GM12874 (cell line): ENCODE results near the gene PCYOX1L.

ENCODE experiments used
- TF ChIP-seq, protein P1 (sequence below): IDR thresholded peaks from 2 replicates; pipeline ENCODE4 v1.5.1; 2011; ENCODE audit warnings: low read depth, mild to moderate bottlenecking, control low read depth, low read length, moderate library complexity; ENCODE audit not compliant: insufficient read depth

The PCYOX1L gene

DNA sequence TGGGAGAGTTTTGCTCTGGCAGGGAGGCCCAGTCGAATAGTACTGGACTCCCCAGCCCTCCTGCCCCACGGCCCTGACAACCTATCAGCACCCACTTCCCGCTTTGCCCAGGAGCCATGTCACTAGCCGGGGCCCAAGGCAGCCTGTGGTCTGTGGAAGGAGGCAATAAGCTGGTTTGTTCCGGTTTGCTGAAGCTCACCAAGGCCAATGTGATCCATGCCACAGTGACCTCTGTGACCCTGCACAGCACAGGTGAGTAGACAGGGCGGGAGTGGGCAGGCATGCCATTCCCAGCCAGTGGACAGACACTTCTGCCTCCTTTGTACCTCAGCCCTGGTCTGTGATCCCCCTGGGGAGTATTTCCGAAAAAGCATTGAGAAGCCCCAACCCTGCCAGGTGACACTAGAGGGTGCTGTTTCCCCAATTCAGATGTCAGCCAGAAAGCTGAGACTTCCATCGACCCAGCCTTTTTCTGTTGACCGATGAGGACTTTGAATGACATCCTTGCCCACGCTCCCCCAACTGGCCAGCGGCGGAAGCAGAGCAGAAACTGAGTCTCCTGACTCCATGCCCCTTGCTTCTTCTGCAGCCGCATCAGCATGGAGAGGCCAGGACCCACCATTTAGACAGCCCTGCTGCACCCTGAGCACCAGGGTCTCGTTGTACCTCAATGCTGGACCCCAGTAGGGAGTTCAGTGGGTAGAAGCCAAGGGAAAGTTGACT lies 9.6 kb downstream of the PCYOX1L start:
- TF ChIP-seq, protein P1, sequence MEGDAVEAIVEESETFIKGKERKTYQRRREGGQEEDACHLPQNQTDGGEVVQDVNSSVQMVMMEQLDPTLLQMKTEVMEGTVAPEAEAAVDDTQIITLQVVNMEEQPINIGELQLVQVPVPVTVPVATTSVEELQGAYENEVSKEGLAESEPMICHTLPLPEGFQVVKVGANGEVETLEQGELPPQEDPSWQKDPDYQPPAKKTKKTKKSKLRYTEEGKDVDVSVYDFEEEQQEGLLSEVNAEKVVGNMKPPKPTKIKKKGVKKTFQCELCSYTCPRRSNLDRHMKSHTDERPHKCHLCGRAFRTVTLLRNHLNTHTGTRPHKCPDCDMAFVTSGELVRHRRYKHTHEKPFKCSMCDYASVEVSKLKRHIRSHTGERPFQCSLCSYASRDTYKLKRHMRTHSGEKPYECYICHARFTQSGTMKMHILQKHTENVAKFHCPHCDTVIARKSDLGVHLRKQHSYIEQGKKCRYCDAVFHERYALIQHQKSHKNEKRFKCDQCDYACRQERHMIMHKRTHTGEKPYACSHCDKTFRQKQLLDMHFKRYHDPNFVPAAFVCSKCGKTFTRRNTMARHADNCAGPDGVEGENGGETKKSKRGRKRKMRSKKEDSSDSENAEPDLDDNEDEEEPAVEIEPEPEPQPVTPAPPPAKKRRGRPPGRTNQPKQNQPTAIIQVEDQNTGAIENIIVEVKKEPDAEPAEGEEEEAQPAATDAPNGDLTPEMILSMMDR = peak; percentile 84

DNA sequence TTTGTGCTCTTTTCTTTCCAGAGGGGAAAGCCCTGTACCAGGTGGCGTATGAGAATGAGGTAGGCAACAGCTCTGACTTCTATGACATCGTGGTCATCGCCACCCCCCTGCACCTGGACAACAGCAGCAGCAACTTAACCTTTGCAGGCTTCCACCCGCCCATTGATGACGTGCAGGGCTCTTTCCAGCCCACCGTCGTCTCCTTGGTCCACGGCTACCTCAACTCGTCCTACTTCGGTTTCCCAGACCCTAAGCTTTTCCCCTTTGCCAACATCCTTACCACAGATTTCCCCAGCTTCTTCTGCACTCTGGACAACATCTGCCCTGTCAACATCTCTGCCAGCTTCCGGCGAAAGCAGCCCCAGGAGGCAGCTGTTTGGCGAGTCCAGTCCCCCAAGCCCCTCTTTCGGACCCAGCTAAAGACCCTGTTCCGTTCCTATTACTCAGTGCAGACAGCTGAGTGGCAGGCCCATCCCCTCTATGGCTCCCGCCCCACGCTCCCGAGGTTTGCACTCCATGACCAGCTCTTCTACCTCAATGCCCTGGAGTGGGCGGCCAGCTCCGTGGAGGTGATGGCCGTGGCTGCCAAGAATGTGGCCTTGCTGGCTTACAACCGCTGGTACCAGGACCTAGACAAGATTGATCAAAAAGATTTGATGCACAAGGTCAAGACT lies 10.3 kb downstream of the PCYOX1L start:
- TF ChIP-seq, protein P1 = no peak

DNA sequence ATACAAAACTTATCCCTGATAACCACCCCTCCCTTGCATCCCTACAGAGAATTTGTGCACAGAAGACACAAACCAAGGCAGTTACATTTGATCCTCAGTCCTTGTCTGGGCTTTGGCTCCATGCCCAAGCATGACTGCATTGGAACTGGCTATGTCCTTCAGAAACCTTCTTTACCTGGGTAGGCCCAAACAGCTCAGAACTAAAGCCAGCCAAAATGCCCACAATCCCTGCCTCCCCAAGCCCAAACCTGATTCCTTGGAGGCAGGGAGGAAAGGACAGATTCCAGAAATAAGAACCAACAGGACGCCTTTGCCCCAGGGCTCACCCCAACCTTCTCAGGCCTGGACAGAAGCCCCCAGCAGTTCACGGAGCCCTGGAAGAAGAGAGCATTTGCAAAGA lies 13.0 kb downstream of the PCYOX1L start:
- TF ChIP-seq, protein P1 = no peak

DNA sequence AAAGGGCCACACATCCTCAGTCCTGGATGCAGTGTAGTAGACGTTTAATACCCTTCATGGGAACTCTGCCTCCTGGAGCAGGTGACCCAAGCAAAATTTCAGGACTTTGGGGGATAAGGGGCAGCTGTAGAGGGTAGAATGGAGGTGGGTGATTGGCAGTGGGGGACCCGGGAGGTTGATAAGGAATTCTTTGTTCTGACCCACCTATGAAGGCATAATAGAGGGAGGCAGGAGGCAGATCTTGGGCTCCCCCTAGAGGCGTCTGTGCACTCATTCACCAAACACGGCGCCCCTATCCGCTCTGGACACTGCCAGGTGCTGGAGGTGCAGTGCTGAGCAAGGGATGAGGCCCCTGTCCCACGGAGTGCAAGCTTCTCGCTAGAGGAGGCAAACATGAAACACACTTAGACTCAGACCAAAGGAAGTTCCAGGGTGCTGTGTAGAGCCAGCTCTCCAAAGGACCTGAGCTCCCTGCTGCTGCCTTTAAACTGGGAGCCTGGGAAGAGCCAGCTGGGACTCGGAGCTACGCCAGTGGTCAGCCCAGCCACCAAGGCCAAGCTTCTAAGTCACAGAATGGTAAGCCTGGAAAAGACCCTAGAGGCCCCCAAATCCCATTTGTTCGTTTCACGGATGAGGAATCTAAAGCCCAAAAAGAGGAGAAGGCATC lies 13.6 kb downstream of the PCYOX1L start:
- TF ChIP-seq, protein P1 = peak; percentile 91

DNA sequence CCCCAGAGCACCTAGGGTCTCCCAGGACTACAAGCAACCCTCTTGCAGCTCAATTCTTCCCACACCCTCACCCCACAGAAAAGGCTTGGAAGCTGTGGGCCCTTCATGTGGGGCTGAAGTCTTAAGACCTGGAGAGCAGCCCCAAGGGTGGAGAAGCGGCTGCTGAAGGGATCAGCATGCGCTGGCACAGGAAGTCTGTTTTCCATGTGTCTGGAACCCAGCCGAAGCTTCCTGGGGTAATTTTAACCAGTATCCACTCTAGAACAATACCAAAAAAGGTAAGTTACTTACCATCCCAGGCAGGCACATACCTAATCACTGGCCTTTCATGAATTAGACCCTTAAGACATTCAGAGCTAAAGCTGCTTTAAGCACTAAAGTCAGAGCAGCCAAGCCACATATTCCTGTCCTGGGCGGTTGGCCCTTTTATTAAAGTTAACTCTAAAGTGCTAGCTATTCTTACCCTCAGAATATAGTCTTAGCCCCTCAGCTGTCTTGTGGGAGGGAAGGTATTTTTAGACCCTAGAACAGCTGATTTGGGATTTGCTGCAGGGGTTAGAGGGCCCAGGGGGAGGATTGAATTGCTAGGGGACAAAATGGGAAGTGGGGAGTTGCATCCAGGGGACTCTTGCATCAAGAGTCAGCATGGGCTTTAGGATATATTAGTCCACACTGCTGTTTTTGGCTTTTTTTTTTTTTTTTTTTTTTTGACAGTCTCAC lies 14.4 kb downstream of the PCYOX1L start:
- TF ChIP-seq, protein P1 = no peak

DNA sequence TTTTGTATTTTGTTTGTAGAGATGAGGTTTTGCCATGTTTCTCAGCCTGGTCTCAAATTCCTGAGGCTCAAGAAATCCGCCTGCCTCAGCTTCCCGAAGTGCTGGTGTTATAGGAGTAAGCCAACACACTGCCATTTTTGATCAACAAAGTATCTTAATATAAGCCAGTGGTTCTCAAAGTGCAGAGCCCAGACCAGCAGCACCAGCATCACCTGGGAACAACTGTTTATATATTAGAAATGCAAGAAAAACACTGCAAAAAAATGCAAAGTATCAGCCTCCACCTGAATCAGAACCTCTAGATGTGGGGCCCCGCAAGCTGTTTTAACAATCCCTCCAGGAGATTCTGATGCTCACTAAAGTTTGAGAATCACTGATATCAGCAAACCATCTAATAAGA lies 15.1 kb downstream of the PCYOX1L start:
- TF ChIP-seq, protein P1 = no peak

DNA sequence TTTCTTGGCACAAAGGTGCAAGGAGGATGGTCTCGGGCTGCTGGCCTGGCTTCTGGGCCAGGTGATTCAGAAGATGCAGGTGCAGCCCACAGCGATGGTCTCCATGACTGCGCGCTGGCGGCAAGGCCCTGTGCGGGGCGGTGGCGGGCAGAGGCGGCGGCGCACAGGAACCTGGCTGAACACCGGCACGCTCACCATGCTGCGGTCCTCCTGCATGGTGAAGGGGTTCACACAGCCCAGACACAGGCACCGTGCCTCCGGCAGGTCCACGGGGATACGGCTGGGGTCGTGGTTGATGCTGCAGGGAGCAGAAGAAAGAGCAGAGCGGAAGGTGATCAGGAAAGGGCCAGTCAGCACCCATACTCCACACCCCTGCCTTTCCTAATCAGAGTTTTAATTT lies 16.5 kb downstream of the PCYOX1L start:
- TF ChIP-seq, protein P1 = no peak
